CD1c-positive myeloid dendritic cell (primary cell): Measurements from ENCODE around the gene SKP1.

Experiments
- DNase-seq: peaks from one replicate; pipeline ENCODE4 v3.0.0-alpha.2; 2016; ENCODE audit errors: extremely low spot score

SKP1 gene

DNA sequence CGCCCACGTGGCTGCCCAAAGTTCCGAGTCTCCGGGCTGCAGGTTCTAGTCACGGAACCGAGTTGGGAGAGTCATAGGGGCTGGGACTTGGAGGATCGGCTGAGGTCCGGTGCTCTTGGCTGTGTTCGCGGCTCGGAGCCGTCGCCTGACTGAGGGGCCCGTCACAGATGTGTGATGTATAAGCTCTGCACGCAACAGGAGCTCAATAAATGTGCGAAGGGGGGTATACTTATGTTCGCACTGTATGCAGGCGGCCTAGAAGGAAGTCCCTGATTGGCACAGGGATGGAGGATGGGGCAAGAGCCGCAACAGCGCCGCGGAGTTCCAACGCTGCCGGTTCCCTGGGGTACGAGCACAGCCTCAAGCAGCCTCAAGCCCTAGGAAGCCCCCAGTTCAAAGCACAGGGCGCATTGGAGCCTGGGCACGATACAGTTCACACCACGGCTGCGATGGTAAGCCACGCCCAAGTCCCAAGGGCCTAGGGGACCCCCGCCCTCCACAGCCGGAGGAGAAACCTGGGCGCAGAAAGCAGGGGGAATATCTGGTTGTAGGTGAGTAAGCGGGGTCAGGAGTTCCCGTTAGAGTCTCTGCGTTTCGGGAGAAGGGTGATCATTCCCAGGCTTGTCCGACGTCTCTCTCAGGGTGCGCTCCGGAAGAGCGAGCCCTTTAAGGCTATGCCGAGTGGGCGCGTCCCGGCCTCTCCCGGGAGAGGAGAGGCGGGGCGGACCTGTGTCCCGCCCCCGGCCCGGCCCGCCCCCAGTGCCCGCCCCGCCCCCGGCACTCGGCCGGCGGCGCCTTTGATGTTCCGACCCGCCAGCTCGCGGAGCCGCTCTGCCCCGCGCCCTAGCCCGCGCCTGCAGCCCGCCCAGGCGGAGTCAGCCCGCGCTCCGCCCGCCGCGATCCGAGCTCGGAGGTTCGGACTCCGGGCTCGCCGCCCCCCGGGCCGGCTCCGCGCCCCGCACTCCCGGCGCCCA is 62.6 kb downstream of the SKP1 start, which contains the start of gene TCF7:
Gene TCF7 (plus strand): TSS at position 780 of the 974 bp plus-strand sequence. CDS start 226 bp downstream, outside the sequence.
- peak; percentile 86 for DNase-seq

GRCh38 chr5:134113363-134113889 is 63.3 kb downstream of the SKP1 start:
- no peak for DNase-seq

DNA sequence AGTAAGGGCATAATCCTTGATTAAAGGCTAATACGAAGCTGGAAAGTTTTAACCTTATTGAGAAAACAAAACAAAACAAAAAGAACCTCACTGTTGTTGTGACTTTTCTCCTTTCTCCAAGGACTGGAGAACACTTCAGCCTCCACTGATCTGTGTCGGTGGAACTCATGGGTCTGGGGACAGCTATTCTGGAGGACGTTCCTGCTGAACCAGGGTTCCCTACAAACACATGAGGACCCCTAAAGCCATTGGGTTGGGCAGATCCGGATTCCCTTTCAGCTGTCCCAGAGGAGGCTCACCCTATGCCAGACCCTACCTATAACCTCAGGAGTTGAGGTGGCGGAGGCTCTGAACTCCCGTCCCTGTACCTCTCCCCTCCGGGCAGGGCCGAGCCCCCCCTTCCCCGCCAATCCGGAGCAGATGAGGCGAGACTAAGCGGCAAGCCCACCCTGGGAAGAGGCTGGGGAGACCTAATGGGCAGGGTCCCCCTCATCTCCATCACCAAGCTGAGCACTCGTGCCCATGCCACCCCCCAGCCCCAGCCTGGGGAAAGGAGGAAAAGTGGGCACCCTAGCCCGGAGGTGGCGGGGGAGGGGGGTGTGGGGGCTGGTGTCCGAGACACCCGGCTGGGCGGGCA is 63.9 kb downstream of the SKP1 start:
- DNase-seq, result no peak

GRCh38 chr5:134111741-134112647 is 64.8 kb downstream of the SKP1 start:
- no peak for DNase-seq

DNA sequence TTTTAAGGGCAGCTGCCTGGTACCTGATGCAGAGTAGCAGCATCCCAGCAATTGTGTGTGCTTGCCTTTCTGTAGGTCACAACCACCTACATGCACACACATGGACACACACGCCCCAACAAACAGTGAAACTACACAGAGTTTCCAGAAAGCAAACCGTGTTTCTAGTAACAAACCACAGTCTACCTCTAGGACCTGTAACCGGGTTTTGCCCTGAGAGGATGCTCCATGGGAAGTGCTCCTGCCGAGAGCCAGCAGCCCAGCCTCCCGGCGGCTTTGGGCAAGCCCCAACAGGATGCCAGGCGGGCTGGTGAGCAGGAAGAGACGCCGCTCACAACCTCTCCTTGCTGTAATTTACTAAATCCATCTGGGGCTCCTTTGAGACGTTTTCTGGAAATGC is 66.4 kb downstream of the SKP1 start:
- DNase-seq, result no peak

DNA sequence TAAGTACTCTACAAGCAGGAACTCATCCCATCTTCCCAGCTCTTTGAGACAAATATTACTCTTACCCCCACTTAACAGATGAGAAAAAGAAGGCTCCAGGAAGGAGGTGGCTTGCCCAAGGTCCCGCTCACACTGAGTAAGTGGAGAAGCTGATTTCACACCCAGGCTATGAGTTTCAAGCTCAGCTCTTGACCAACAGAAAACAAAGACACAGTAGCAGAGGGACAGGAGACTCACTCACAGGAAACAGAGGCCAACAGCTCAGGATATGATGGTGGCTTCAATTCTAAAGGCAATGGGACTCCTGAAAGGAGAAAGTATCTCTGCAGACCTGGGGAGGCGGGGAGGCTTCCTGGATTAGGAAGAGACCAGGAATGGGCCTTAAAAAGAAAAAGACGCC is 69.0 kb downstream of the SKP1 start:
- DNase-seq, result no peak

GRCh38 chr5:134106991-134107701 is 69.6 kb downstream of the SKP1 start:
- DNase-seq, result no peak

GRCh38 chr5:134103998-134104654 is 72.6 kb downstream of the SKP1 start:
- no peak for DNase-seq

DNA sequence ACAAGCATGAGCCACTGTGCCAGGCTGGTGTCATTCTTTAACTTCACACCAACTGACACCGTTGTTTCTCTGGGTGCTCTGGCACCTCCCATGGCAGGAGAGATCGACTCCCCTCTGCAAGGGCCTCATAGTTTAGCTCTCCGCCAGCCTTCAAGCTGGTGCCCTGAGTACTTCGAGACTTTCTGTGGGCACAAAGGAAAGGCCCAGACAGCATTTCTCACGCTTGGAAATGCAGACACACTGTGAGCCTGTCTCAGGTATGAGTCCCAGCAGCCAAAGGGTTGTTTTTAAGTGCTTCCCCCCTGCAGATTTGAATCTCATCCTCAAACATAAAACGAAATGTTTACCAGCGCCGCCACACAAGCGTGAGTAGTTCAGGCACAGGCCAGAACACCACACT is 73.4 kb downstream of the SKP1 start:
- DNase-seq, result no peak

DNA sequence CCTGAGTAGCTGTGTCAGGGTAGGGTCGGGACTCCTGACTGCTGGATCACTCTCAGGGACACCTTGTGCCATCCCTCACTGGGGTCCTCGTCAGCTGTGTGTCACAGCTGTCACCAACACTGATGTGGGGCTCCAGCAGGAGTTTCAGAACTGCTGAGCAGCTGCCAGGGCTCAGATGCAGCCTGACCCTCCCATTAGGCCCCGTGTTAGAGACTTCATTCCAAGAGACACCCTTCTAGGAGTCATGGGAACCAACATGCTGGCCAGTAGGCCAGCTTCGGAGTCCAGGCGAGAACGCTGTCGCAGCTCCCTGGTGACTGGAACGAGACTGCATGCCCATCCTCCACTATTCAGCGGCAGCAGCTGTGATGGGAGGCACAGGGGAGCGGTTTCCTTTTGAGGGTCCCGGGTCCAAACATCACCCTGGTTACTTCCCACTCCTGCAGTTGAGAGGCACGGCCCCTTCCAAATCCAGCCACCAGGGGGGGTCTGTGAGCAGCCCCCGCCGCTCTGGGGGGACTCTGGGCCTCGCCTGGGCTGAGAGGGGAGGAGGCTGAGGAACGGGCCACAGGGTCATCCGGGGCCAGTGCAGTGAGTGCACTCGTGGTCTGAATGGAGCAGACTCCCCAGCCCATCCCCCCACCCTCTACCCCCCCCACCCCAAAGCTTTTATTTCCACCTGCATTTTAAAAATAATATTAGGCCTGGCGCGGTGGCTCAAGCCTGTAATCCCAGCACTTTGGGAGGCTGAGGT is 74.9 kb downstream of the SKP1 start:
- DNase-seq, result peak; percentile 81

GRCh38 chr5:134100283-134101091 is 76.3 kb downstream of the SKP1 start:
- peak; percentile 25 for DNase-seq

GRCh38 chr5:134099939-134100282 is 76.8 kb downstream of the SKP1 start:
- no peak for DNase-seq

- no peak for DNase-seq
Measured at GRCh38 chr5:134099288-134099872, 77.4 kb downstream of the SKP1 start.
